HEK293T (cell line): ENCODE data around the gene DNAJB11.
A peak's percentile ranks its signal among the peaks of the same experiment; 100 is the strongest.
"Not testable (repeated sequence)": the region's sequence is repeated elsewhere in the genome, so short reads cannot be mapped to it uniquely, and the experiment has no call there.

Experiments used
- CTCF ChIA-PET: fragments of 350-600 bp; formaldehyde crosslinking; extraction: SDS; loops from one replicate; lab custom pipeline; 2021; ENCODE audit warnings: antibody characterized with exemption, inconsistent platforms; lab: Yijun Ruan, JAX
- POLR2A ChIA-PET: fragments of 350-600 bp; formaldehyde crosslinking; extraction: SDS; loops from one replicate; lab custom pipeline; 2020; ENCODE audit warnings: antibody characterized with exemption, inconsistent platforms; lab: Yijun Ruan, JAX
- DNase-seq: peaks from one replicate; pipeline ENCODE4 v3.0.0; 2012; ENCODE audit warnings: mixed read lengths; ENCODE audit errors: extremely low spot score
- ARNT ChIP-seq: fragments of 450-650 bp; IDR thresholded peaks from 2 replicates; pipeline ENCODE4 v1.6.1; 2017; ENCODE audit warnings: mild to moderate bottlenecking
- BHLHE40 ChIP-seq: fragments of 450-650 bp; IDR thresholded peaks from 2 replicates; pipeline ENCODE4 v1.6.1; 2016; ENCODE audit warnings: mild to moderate bottlenecking, moderate library complexity, borderline replicate concordance
- CTBP1 ChIP-seq: fragments of 450-650 bp; IDR thresholded peaks from 2 replicates; pipeline ENCODE4 v1.6.1; 2016; ENCODE audit warnings: borderline replicate concordance
- ELF4 ChIP-seq: fragments of 450-650 bp; IDR thresholded peaks from 2 replicates; pipeline ENCODE4 v1.6.1; 2017; ENCODE audit warnings: antibody characterized with exemption
- FOXA1 ChIP-seq: fragments of 450-650 bp; IDR thresholded peaks from 2 replicates; pipeline ENCODE4 v1.6.1; 2016; ENCODE audit warnings: mild to moderate bottlenecking
- FOXK2 ChIP-seq: fragments of 450-650 bp; IDR thresholded peaks from 2 replicates; pipeline ENCODE4 v1.6.1; 2016; ENCODE audit warnings: mild to moderate bottlenecking
- FOXM1 ChIP-seq: fragments of 450-650 bp; IDR thresholded peaks from 2 replicates; pipeline ENCODE4 v1.6.1; 2017; ENCODE audit warnings: mild to moderate bottlenecking, borderline replicate concordance
- HDGF ChIP-seq: fragments of 450-650 bp; IDR thresholded peaks from 2 replicates; pipeline ENCODE4 v1.6.1; 2017; ENCODE audit warnings: antibody characterized with exemption, borderline replicate concordance
- L3MBTL2 ChIP-seq: fragments of 450-650 bp; conservative IDR thresholded peaks from 2 replicates; pipeline ENCODE4 v1.6.1; 2016; ENCODE audit warnings: mild to moderate bottlenecking
- LEF1 ChIP-seq: fragments of 450-650 bp; IDR thresholded peaks from 2 replicates; pipeline ENCODE4 v1.6.1; 2017; ENCODE audit warnings: mild to moderate bottlenecking, borderline replicate concordance
- NFRKB ChIP-seq: fragments of 450-650 bp; IDR thresholded peaks from 2 replicates; pipeline ENCODE4 v1.6.1; 2016; ENCODE audit warnings: mild to moderate bottlenecking, moderate library complexity
- PKNOX1 ChIP-seq: fragments of 450-650 bp; IDR thresholded peaks from 2 replicates; pipeline ENCODE4 v1.6.1; 2016
- SP1 ChIP-seq: fragments of 450-650 bp; IDR thresholded peaks from 2 replicates; pipeline ENCODE4 v1.6.1; 2017
- SUZ12 ChIP-seq: fragments of 450-650 bp; IDR thresholded peaks from 2 replicates; pipeline ENCODE4 v1.6.1; 2016; ENCODE audit warnings: mild to moderate bottlenecking
- TARDBP ChIP-seq: fragments of 450-650 bp; IDR thresholded peaks from 2 replicates; pipeline ENCODE4 v1.6.1; 2016
- ZNF384 ChIP-seq: fragments of 450-650 bp; IDR thresholded peaks from 2 replicates; pipeline ENCODE4 v1.6.1; 2016

Gene DNAJB11

DNA sequence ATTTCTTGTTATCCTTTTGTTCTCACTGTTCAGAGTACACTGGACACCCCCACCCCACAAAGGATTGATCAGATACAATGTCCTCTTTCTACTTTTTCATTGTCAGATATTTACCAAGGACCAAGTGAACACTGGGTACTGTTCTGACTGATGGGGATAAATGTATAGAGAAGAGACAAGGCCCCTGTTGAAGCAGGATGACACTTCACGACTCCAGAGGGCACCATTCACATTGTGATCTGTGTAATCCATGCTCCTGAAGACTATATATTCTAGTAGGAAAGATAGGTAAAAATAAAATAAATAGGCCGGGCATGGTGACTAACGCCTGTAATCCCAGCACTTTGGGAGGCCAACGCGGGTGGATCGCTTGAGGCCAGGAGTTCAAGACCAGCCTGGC lies 19.1 kb upstream of the DNAJB11 start:
- ChIA-PET POLR2A (no interaction called here), CTCF (no interaction called here)
- TF ChIP-seq LEF1 = no peak
- no peak for TF ChIP-seq NFRKB
- TF ChIP-seq HDGF = no peak
- no peak for TF ChIP-seq SP1
- no peak for TF ChIP-seq ARNT
- DNase-seq = no peak

DNA sequence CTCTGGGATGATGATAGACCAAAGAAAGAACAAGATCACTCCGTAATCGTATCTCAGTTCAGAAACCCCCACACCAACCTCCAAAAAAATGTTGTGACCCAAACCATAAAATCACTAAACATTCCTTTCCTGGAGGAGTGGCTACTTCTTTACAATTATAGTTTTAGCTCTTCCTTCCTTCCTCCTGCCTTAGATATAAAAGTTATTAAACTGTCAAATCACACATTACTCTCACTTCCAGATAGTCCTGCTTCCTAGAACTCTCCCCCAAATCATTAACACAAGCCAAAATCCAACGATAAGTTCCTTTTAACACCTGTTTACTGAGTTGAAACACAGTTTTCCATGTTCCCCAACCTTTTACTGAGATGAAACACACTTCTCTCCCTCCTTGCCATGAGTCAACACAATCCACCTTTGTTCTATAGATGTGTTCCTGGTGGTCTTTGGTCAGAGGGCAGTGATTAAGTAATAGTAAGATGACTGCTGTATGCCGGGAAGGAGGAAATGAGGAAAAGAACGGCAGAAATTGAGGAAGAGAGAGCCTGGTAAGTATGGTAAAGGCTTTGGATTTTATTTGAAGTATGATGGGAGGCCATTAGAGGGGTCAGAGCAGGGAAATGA lies 18.0 kb upstream of the DNAJB11 start:
- TF ChIP-seq PKNOX1 = no peak
- no peak for TF ChIP-seq SP1
- TF ChIP-seq TARDBP = no peak
- no peak for TF ChIP-seq ARNT
- TF ChIP-seq L3MBTL2 = no peak
- TF ChIP-seq BHLHE40 = no peak
- no peak for TF ChIP-seq HDGF
- no peak for TF ChIP-seq LEF1
- no peak for TF ChIP-seq FOXA1
- no peak for TF ChIP-seq CTBP1
- no peak for TF ChIP-seq FOXK2
- no peak for TF ChIP-seq ELF4
- no peak for TF ChIP-seq NFRKB
- TF ChIP-seq ZNF384 = no peak
- no peak for TF ChIP-seq FOXM1
- TF ChIP-seq SUZ12 = no peak
- ChIA-PET CTCF (interaction anchor here (0.6 kb wide), 1 partner anchor 607 kb away, joined by 5 read pairs; no protein-coding TSS in a partner anchor), POLR2A (no interaction called here)
- DNase-seq = no peak

- CTCF ChIA-PET = no interaction called here
These were observed 5.9 kb upstream of the DNAJB11 start for GRCh38 chr3:186564586-186564985.

DNA sequence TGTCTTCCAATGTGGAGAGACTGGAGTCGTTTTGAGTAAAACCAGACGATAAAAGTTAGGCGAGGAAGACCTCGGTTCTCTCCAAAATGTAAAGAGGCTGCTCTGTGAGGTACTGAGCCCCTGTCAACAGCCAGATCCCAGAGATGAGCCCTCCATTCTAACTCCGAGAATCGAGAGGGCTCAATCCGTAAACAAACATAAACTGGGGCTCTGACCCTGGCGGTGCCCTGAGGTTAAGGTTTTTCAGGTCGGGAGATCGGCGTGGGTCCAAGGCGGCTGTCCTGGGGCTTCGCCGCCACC lies 3.8 kb upstream of the DNAJB11 start:
- ChIA-PET CTCF (no interaction called here), POLR2A (interaction anchor here (1.0 kb wide), 2 partner anchors 25 to 47 kb away, joined by 3 read pairs; no protein-coding TSS in a partner anchor)

More at GRCh38 chr3:186564586-186564985, 5.9 kb upstream of the DNAJB11 start:
- DNase-seq = no peak
- POLR2A ChIA-PET = no interaction called here
- TF ChIP-seq BHLHE40 = no peak
- TF ChIP-seq LEF1 = no peak
- TF ChIP-seq CTBP1 = no peak
- no peak for TF ChIP-seq ZNF384
- TF ChIP-seq NFRKB = no peak
- TF ChIP-seq FOXA1 = no peak
- TF ChIP-seq PKNOX1 = no peak
- no peak for TF ChIP-seq ELF4
- TF ChIP-seq FOXK2 = no peak
- TF ChIP-seq SP1 = no peak
- TF ChIP-seq FOXM1 = no peak
- TF ChIP-seq L3MBTL2 = no peak
- no peak for TF ChIP-seq ARNT
- TF ChIP-seq TARDBP = no peak
- TF ChIP-seq HDGF = no peak
- no peak for TF ChIP-seq SUZ12

DNA sequence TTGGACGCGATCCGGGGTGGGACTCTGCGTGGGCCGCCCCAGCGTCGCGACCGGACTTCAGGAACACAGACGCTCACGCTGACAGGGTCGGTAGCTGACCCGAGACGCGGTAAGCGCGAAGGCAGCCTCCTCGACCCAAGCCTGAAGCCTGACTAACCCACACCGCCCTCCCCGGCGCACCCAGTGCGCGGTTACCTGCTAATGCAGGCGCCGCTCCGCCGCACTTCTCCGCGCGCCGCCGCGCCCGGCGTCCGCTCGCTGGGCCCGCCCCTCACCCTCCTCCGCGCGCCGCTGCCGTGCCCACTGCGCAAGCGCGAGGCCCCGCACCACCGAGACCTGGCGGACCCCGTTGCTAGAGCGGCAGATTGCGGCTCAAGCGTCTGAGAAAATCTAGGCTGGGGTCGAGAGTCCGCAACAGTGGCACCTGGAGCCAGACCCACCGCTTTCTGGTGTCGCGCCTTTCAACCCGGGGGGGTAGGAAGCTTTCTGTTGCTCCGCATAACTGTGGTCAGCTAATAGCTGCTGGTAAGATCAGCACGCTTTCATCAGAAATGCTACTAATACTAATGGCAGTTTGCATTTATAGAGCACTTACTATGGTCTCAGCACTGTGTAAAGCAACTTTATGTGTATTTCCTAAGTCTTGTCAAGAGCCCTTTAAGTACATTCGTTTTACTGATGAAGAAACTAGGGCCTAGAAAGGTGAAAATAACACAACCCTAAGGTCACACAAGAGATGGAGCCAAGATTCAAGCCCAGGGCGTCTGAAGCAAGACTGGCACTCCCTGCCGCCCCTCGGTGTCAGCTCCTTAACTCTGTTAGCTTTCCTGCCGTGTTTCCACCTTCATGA lies 3.2 kb upstream of the DNAJB11 start, which contains the start of gene TBCCD1:
Gene TBCCD1, minus strand, starts transcription at position 268 of the 850 bp plus-strand sequence. CDS start 3,010 bp downstream, outside the sequence.
- ChIA-PET CTCF (no interaction called here), POLR2A (interaction anchor here (0.7 to 1.2 kb wide), 4 partner anchors 25 to 624 kb away, joined by 3 to 4 read pairs (median 3); partner anchors contain the start of gene EIF4A2)

More for the DNA sequence above, 3.8 kb upstream of the DNAJB11 start:
- DNase-seq = peak; percentile 9
- no peak for TF ChIP-seq PKNOX1
- TF ChIP-seq NFRKB = no peak
- TF ChIP-seq ELF4 = no peak
- no peak for TF ChIP-seq LEF1
- TF ChIP-seq HDGF = no peak
- TF ChIP-seq ZNF384 = no peak
- no peak for TF ChIP-seq CTBP1
- no peak for TF ChIP-seq L3MBTL2
- no peak for TF ChIP-seq ARNT
- TF ChIP-seq FOXM1 = no peak
- no peak for TF ChIP-seq SP1
- no peak for TF ChIP-seq TARDBP
- no peak for TF ChIP-seq FOXA1
- TF ChIP-seq BHLHE40 = no peak
- TF ChIP-seq SUZ12 = no peak

DNA sequence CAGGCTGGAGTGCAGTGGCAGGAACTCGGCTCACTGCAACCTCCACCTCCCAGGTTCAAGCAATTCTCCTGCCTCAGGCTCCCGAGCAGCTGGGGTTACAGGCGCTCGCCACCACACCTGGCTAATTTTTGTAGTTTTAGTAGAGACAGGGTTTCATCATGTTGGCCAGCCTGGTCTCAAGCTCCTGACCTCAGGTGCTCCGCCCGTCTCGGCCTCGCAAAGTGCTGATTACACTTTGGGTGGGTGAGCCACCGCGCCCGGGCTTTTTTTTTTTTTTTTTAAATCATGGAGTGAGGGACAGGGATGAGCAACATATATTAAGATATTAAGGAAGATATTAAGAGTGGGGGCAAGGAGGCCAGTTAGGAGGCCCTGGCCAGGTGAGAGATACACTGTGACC lies 1.2 kb upstream of the DNAJB11 start:
- CTCF ChIA-PET, POLR2A ChIA-PET, DNase-seq: not testable (repeated sequence)

More for the DNA sequence above, 3.2 kb upstream of the DNAJB11 start, which contains the start of gene TBCCD1:
- TF ChIP-seq FOXK2 (no peak), FOXM1 (no peak), ZNF384 (no peak), PKNOX1 (no peak), LEF1 (no peak), TARDBP (no peak), FOXA1 (no peak), ELF4 (no peak), CTBP1 (no peak), L3MBTL2 (no peak), BHLHE40 (no peak), SUZ12 (no peak), ARNT (no peak), NFRKB (no peak)
- peak; percentile 82 for DNase-seq
